Measurements from ENCODE around the gene RNF32.

RNF32 gene

DNA sequence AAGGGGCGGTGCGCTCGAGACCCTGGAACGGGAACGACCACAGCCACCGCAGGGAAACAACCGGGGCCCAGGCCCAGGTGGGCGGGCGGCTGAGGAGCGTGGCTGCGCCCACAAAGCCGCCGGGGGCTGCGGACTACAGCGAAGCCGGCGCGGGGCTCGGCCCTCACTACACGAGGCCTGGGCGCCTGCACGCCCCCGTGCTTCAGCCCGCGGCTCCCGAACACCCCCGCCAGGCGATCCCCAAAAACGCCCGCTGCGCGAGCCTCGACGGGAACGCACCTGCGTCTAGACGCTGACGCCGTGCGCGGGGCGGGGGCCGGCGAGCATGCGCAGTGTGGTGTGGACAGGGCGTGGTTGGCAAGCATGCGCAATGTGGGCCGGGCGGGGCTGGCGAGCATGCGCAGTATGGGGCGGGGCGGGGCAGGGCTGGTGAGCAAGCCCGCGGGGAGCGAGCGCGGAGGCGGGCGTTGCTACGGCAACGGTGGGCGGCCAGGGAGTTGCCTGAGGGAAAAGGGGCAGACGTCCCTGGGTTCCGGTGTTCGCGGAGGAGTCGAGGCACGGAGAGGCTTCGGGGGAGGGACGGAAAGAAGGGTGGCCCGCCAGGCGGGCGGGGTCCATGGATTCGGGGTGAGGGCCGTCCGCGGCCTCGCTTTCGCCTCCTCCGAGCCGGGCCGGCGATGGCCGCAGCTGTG, at the start of gene RNF32:
Gene RNF32, plus strand, starts transcription at position 518 of the 692 bp plus-strand sequence. CDS start 3,104 bp downstream, outside the sequence.
- DNase-seq, result peak; percentile 96

DNA sequence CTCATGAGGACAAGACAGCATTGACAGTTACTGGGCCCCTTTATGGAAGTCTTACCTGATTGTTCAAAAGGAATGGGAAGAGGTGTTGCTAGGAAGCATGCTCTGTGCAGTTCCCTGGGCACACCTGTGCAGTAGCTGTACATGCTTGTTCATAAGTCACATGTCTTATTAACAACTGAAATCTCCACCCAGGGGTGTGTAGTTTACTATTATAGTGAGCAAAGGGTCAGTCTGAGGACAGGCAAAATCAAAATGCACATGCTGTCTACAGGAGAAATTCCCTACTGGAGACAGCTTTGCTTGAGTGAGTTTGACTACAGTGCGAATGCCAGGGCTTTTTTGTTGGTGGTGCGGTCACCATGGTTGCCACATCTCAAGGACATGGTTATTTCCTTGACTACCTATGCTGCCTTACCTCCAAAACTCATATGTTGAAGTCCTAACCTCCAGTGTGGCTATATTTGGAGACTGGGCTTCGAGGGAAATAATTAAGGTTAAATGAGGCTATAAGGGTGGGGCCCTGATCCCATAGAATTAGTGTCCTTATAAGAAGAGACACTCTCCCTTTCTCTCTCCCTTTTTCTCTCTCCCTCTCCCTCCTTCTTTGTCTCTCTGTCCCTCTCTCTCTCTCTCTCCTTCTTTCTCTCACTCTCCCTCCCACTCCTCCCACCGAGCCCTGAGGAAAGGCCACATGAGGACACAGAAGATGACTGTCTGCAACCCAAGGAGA, 48.3 kb upstream of the RNF32 start:
- no peak for DNase-seq

DNA sequence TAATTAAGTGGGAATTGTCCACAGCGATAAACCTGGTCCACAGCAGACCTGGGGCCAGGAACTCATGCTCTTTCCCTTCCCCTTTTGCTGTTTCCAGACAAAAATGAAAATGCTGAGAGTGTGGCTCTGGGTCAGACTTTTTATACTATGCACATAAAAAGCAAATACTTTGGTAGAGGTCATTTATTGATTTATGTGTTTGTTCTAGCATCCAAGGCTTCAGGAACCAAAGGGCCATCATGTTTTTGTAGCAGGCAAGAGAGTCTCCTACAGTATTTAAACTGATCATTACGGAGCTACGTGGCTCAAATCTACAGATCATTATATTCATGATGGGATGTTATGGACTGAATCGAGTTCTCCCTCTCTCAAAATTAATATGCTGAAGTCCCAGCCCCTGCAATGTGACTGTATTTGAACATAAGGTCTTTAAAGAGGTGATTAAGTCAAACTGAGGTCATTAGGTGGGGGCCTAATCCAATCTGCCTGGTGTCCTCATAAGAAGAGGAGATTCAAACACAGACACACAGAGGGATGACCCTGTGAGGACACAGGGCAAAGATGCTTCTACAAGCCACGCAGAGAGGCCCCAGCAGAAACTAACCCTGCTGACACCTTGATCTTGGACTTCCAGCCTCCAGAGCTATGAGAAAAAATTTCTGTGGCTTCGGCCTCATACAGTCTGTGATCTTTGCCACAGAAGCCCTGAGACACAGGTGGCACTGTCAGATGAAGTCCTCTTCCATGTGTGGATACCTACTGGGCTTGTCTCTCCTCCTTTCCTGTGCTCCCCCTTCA, 46.1 kb upstream of the RNF32 start:
- DNase-seq, result no peak

DNA sequence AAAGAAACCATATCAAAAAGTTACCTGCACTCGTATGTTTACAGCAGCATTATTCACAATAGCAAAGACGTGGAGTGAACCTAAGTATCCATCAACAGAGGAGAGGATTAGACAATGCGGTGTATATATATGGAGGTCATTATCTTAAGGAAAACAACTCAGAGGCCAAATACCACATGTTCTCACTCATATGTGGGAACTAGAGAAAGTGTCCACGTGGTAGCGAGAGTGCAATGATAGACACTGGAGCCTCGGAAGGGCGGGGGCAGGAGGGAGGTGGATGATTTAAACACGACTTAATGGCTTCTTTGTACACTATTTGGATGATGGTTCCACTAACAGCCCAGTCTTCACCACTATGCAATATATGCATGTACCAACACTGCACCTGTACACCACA, 40.1 kb upstream of the RNF32 start:
- DNase-seq, result no peak

- no peak for DNase-seq
Observed at GRCh38 chr7:156602283-156602682, 38.3 kb upstream of the RNF32 start.

DNA sequence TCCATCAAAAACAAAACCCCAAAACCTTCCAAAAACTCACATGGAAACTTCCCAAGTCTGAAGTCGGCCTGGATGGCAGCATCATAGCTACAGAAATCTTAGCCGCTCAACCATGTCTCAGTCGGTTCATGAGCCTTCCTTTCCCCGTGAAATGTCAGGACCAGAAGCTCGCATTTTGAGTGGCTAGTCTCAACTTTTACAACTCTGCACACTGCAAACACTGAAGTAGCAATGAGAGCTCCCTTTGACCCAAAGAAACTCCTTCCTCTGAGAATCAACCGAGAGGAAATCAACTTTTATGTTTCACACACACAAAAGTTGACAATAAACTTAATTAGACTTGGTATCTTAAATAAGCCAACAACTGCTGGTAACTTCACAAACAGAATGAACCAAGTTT, 37.6 kb upstream of the RNF32 start:
- DNase-seq, result no peak

DNA sequence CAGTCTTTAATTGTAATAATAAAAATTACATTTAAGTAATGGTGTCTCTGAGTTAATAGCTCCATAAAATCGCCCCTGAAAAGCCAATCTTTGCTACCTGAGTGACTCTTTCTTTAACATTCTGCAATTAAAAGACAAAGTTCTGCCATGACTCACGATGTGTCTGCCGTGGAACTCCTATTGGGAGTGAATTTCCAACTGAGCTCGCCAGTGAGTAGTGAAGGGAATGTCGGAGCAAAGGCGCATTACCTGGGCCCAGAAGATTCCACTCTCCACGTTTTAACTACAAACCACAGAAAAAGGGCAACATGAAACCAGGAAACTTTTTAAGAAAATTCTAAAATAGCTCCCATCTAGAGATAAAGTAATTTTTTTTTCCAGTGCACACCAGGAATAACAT, 36.9 kb upstream of the RNF32 start:
- DNase-seq, result no peak

DNA sequence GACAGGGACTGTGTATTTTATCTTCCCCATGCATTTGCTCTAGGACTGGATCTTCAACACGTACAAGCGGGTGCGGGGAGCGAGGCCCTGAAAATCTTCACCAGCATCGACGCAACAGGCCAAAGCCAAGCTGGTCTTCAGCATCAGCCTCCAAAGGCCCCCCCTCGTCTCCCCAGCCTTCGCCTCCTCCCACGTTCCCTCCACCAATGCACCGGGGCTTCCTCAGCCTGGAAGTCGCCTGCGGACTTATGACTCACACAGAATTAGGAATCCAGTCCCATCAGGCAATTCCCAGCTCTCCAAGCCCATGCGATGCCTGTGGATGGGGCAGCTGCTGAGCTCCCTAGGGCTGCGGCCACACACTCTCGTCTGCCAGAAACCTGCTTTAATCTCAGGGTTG, 36.3 kb upstream of the RNF32 start:
- DNase-seq, result no peak

DNA sequence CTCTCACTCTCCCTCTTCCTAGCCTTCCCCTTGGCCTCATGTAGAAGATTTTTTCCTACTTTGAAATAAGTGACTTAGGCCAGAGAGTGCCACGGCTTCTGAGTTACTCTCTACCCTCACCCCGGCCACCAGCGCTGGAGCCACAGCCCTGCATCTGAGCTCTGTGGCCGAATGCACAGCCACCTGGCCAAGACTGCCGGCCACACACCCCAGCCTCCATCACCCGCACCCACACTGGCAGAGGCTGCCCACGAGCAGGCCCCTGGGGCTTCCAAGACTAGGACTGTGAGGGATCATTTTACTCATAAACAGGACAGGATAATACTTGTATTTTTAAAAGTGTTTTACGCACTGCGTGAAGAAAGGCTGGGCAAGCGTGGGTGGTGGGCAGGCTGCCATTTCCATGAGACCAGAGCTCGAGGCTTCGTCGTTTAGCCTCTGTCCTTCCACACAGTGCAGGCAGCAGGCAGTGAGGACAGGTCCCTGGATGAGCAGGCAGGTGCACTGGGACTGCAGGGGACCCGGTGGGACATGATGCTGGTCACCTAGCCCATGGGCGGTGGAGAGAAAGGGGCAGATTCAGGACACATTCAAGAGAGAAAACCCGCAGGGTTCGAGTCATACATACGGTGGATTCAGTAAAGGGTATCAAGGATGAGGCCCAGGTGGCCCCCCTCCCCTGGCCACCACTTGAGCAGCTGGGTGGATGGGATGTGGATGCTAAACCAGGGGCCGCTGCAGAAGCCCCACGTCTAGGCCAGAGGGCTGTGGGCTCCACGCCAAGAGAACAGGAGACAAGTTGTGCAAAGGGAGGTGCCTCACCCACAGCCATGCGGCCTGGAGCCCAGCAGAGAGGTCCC, 35.5 kb upstream of the RNF32 start:
- no peak for DNase-seq

GRCh38 chr7:156606135-156606534, 34.4 kb upstream of the RNF32 start:
- DNase-seq, result no peak

GRCh38 chr7:156606691-156607331, 33.8 kb upstream of the RNF32 start:
- no peak for DNase-seq

- no peak for DNase-seq
Observed at GRCh38 chr7:156607332-156608172, 33.0 kb upstream of the RNF32 start.

DNA sequence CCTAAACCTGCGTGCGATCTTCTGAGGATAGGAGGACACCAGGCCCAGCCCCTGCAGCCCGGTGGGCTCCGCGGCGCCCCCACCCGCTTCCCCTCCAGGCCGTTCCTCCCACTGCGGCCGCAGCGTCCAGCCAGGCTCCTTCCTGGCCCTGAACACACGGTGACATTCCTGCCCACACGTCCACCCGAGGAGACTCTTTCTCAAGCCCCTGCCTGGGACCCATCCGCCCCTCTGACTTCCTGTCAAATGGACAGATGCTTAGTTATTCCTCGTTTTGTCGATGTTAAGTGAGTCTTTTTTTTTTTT, 32.4 kb upstream of the RNF32 start:
- no peak for DNase-seq

DNA sequence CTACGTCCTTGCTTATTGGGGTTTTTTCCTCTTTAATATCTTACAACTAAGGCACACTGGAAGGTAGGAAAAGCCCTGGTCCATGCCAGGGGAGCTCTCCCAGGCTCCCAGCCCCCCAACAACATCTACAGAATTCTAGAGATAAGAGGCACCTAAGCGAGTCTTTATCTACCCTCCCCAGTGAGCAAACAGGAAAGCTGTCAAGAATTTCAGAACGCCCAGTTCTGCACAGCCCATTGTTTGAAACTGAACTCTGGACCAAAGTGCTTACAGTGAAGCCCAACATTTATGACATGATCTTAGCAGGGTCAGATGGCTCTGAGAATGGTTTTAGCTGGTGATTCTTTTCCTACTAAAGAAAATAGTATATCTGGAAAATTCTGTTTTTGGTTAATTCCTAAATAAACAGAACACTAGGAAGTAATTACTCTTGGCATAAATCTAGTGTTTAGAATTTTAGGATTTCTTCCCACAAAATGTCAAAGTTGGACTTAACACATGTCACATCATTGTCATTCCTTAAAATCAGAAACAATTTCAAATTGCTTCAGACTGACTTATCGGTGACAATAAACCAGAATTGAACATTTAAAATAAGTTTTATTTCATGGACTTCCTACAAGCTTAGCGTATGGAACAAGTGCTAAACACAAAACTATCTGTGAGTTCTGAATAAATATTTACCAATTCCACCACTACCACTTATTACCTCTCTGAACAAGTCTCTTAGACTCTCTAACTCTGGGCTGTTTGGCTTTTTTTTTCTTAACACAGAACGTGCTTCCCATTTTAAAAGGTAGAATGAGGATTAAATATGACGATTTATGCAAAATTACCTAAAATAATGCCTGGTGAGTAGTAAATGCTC, 31.3 kb upstream of the RNF32 start:
- no peak for DNase-seq

- no peak for DNase-seq
Observed at GRCh38 chr7:156610130-156610529, 30.4 kb upstream of the RNF32 start.

DNA sequence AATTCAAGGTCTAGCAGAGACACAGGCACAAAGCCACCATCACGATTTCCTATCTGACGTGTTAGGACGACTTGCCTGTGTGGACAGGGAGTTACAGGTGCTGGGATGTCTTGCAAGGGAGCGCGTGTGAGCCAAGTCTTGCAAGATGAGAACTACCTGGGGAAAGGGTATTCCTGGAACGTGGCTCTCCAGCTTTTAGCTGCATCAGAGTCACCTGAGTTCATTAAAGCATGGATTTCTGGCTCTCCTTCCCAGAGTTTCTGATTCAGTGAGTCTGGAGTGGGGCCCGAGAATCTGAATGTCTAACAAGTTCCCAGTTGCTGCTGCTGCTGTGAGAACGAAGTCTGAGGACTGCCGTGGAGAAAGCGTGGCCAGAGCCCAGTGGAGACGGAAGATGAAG, 30.0 kb upstream of the RNF32 start:
- no peak for DNase-seq

DNA sequence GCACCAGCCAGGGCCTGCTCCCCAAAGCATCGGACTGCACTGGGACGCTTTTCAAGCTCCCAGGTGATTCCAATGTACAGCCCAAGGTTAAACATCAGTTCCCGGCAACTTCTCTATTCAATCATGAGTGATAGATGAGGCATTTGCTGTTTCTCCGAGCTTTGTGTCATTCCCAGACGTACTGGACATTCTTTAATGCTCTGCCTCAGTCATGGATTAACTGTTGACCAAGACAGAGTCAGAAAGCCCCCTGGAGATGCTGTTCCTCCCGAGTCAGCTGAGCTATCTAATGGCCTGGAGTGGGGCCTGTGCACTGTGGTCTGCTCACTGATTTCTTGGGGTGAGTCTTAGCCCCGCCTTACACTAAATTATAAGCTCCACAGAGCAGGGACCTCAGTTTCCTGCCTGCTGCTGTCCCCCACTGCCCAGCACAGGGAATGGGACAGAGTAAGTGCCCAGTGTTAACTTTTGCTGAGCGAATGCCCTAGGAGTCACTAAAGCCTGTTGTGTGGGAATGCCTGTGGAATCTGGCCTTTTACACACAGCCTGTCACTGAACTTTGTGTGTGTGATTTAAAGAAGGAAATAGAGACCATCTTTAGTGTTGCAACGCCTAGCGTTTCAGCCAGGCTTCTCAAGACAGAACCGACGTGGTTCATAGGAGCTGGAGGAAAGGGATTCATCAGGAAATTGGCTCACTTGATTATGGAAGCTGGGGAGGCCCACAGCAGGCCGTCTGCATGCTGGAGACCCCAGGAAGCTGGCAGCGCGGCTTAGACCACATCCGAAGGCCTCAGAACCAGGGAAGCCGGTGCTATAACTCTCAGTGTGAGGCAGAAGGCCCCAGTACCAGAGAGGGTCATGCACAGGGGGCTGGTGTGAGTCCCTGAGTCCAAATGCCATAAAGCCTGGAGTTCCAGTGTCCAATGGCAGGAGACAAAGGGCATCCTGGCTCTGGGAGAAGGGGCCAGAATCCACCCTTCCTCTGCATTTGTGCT, 29.3 kb upstream of the RNF32 start:
- DNase-seq, result no peak

DNA sequence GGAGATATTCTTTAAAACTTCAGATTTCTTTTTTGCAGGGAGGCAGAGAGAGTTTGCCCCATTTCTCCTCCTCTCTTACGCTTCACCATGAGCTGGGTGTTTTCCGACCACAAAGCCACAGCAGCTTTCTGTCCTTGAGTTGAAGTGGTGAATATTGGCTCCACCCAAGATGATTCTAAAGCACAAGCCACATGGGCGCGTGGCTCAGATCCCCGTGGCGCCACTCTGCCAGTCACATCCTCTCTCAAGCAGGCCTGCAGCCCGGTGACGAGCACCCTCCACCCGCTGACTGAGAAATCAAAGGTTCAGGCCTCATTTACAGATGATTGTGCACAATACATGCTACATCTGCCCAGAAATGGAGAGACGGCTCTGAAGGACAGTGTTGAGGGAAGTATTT, 27.6 kb upstream of the RNF32 start:
- peak; percentile 44 for DNase-seq

All from femur (tissue), 1 donor.